WTC11 (cell line): ENCODE data around the gene SLC1A3. TPM values are rescaled to one million over a fixed set of nuclear protein-coding genes. Genes with fewer than 3 reads are reported as not detected.

Experiments used
- ATAC-seq: fragments of 200-7000 bp; cut with Tn5 transposase; 2 replicates; pipeline ENCODE4 v1.10.0; 2021; ENCODE audit warnings: mild to moderate bottlenecking, moderate library complexity
- CTCF ChIA-PET: fragments of 300-600 bp; sonication (Branson Sonifier 250); formaldehyde crosslinking; loops from one replicate; lab custom pipeline; 2021; ENCODE audit warnings: antibody characterized with exemption; lab: Charles Lee
- POLR2A ChIA-PET: fragments of 350-600 bp; sonication (Branson Sonifier 250); formaldehyde crosslinking; loops from one replicate; lab custom pipeline; 2021; ENCODE audit warnings: antibody characterized with exemption; lab: Charles Lee
- DNase-seq: peaks from one replicate; pipeline ENCODE4 v3.0.0; 2021; ENCODE audit warnings: low spot score
- H3K27ac Mint-ChIP-seq: 2 replicates; pipeline ENCODE4 v1.8.0; 2021; ENCODE audit warnings: mixed read lengths
- H3K27me3 Mint-ChIP-seq: 2 replicates; pipeline ENCODE4 v1.8.0; 2021; ENCODE audit warnings: low read depth, mild to moderate bottlenecking, moderate library complexity, mixed read lengths
- H3K36me3 Mint-ChIP-seq: 2 replicates; pipeline ENCODE4 v1.8.0; 2021; ENCODE audit warnings: mixed read lengths
- H3K4me1 Mint-ChIP-seq: 2 replicates; pipeline ENCODE4 v1.8.0; 2022; ENCODE audit warnings: mixed read lengths
- H3K4me3 Mint-ChIP-seq: 2 replicates; pipeline ENCODE4 v1.8.0; 2021; ENCODE audit warnings: mild to moderate bottlenecking, moderate library complexity, mixed read lengths
- H3K9me3 Mint-ChIP-seq: 2 replicates; pipeline ENCODE4 v1.8.0; 2021; ENCODE audit warnings: mixed read lengths
- CREB1 ChIP-seq: sonication (generic); formaldehyde crosslinking; IDR thresholded peaks from 2 replicates; pipeline ENCODE4 v1.8.0; 2023; ENCODE audit warnings: mild to moderate bottlenecking, missing genetic modification reagents
- CREM ChIP-seq: sonication (generic); formaldehyde crosslinking; IDR thresholded peaks from 2 replicates; pipeline ENCODE4 v1.8.1; 2022; ENCODE audit warnings: mild to moderate bottlenecking, missing genetic modification reagents, moderate library complexity
- CTCF ChIP-seq: fragments of 200-600 bp; IDR thresholded peaks from 2 replicates; pipeline ENCODE4 v1.8.0; 2022; ENCODE audit warnings: antibody characterized with exemption
- E2F1 ChIP-seq: sonication (generic); formaldehyde crosslinking; IDR thresholded peaks from 2 replicates; pipeline ENCODE4 v1.8.0; 2022; ENCODE audit warnings: mild to moderate bottlenecking, missing genetic modification reagents
- E2F4 ChIP-seq: sonication (generic); formaldehyde crosslinking; IDR thresholded peaks from 2 replicates; pipeline ENCODE4 v1.8.1; 2022; ENCODE audit warnings: low read depth, mild to moderate bottlenecking, moderate library complexity, missing genetic modification reagents, borderline replicate concordance
- E2F5 ChIP-seq: sonication (generic); formaldehyde crosslinking; IDR thresholded peaks from 2 replicates; pipeline ENCODE4 v1.8.1; 2022; ENCODE audit warnings: mild to moderate bottlenecking, moderate library complexity, missing genetic modification reagents
- ELF4 ChIP-seq: sonication (generic); formaldehyde crosslinking; IDR thresholded peaks from 2 replicates; pipeline ENCODE4 v1.8.1; 2022; ENCODE audit warnings: low read depth, mild to moderate bottlenecking, moderate library complexity, missing genetic modification reagents
- FOXJ3 ChIP-seq: sonication (generic); formaldehyde crosslinking; IDR thresholded peaks from 2 replicates; pipeline ENCODE4 v1.9.0; 2021; ENCODE audit warnings: missing genetic modification reagents, mild to moderate bottlenecking, borderline replicate concordance
- HMGA2 ChIP-seq: fragments of 250-450 bp; sonication (Bioruptor Pico); IDR thresholded peaks from 2 replicates; pipeline ENCODE4 v1.4.0; 2021; ENCODE audit warnings: mild to moderate bottlenecking, moderate library complexity
- HMGXB4 ChIP-seq: sonication (generic); formaldehyde crosslinking; IDR thresholded peaks from 2 replicates; pipeline ENCODE4 v1.8.1; 2023; ENCODE audit warnings: mild to moderate bottlenecking, moderate library complexity, missing genetic modification reagents
- IRF1 ChIP-seq: sonication (generic); formaldehyde crosslinking; IDR thresholded peaks from 2 replicates; pipeline ENCODE4 v1.8.0; 2023; ENCODE audit warnings: missing genetic modification reagents
- JAZF1 ChIP-seq: fragments of 250-450 bp; sonication (Bioruptor Pico); IDR thresholded peaks from 2 replicates; pipeline ENCODE4 v1.9.0; 2021; ENCODE audit warnings: moderate library complexity, mild to moderate bottlenecking, inconsistent platforms
- MAX ChIP-seq: sonication (generic); formaldehyde crosslinking; IDR thresholded peaks from 2 replicates; pipeline ENCODE4 v1.8.0; 2022; ENCODE audit warnings: mild to moderate bottlenecking, missing genetic modification reagents
- NR1H2 ChIP-seq: sonication (generic); formaldehyde crosslinking; IDR thresholded peaks from 2 replicates; pipeline ENCODE4 v1.9.0; 2021; ENCODE audit warnings: mild to moderate bottlenecking, moderate library complexity, missing genetic modification reagents
- PRDM15 ChIP-seq: sonication (generic); formaldehyde crosslinking; IDR thresholded peaks from 2 replicates; pipeline ENCODE4 v1.8.0; 2022; ENCODE audit warnings: missing genetic modification reagents
- ZNF281 ChIP-seq: sonication (generic); formaldehyde crosslinking; IDR thresholded peaks from 2 replicates; pipeline ENCODE4 v1.8.0; 2023; ENCODE audit warnings: mild to moderate bottlenecking, missing genetic modification reagents
- ZNF396 ChIP-seq: fragments of 250-450 bp; sonication (Bioruptor Pico); IDR thresholded peaks from 2 replicates; pipeline ENCODE4 v1.8.0; 2021; ENCODE audit warnings: mild to moderate bottlenecking, moderate library complexity, borderline replicate concordance
- ZNF425 ChIP-seq: fragments of 250-450 bp; sonication (Bioruptor Pico); conservative IDR thresholded peaks from 2 replicates; pipeline ENCODE4 v1.9.0; 2021; ENCODE audit warnings: mild to moderate bottlenecking
- total RNA-seq: library from RNA; stranded (reverse); gene quantifications from 3 replicates; pipeline ENCODE4 v1.2.3, GENCODE V29; 2021

SLC1A3 gene
- total RNA-seq, 1 experiment from 2014 or later: 77.9 TPM

- CTCF ChIA-PET: interaction anchor here (1.2 kb wide), 2 partner anchors 67 to 69 kb away, joined by 6 read pairs; no protein-coding TSS in a partner anchor
- Mint-ChIP-seq H3K4me3 (no peak overlapping the region), H3K9me3 (no peaks in the 10 kb centered on the region), H3K27ac (peak overlapping the region; percentile 34), H3K27me3 (no peaks in the 10 kb centered on the region), H3K36me3 (peaks cover 15% of the 10 kb centered on the region), H3K4me1 (peaks cover 59% of the 10 kb centered on the region)
- ATAC-seq (no peak), DNase-seq (no peak)
- POLR2A ChIA-PET: no interaction called here
- TF ChIP-seq FOXJ3 (CRISPR knock-in tag) (no peak), E2F5 (CRISPR knock-in tag) (no peak), E2F1 (CRISPR knock-in tag) (no peak), ZNF281 (CRISPR knock-in tag) (no peak), E2F4 (CRISPR knock-in tag) (no peak), PRDM15 (CRISPR knock-in tag) (no peak), ZNF396 (CRISPR knock-in tag) (no peak), CTCF (no peak), NR1H2 (no peak), HMGXB4 (no peak), CREB1 (CRISPR knock-in tag) (no peak), ZNF425 (CRISPR knock-in tag) (no peak), MAX (CRISPR knock-in tag) (no peak), ELF4 (CRISPR knock-in tag) (no peak), IRF1 (CRISPR knock-in tag) (no peak), CREM (no peak), JAZF1 (CRISPR knock-in tag) (no peak), HMGA2 (no peak)
- TF ChIP-seq, all 79 proteins: peak for 0
Measured at GRCh38 chr5:36623832-36624231, 17.4 kb downstream of the SLC1A3 start.
